Measurements from ENCODE around the gene MBNL3.

The MBNL3 gene

GRCh38 chrX:132488819-132489577 is at the start of gene MBNL3:
Gene MBNL3, minus strand, starts transcription at chrX:132489038. Its CDS starts 49,427 bp downstream, at chrX:132439611.
- DNase-seq: peak; percentile 56

DNA sequence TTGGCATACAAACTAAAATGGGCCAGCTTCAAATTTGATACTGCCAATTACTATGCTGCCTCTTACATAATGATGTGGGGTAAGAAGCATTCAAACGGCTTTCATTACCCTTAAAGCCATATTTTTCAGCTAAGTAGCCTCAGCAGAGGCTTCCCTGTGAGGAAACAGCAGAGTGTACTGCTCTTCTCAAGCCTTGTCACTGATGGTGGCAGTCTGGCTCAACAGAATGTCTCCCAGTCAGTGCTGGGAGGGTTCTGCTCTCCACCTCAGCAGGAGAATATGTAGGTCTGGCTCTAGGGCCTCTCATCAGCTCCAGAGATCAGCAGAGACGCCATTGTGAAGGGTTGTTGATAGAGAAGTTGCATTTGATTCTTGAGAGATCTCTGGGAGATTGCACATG is 44.6 kb upstream of the MBNL3 start:
- no peak for DNase-seq

DNA sequence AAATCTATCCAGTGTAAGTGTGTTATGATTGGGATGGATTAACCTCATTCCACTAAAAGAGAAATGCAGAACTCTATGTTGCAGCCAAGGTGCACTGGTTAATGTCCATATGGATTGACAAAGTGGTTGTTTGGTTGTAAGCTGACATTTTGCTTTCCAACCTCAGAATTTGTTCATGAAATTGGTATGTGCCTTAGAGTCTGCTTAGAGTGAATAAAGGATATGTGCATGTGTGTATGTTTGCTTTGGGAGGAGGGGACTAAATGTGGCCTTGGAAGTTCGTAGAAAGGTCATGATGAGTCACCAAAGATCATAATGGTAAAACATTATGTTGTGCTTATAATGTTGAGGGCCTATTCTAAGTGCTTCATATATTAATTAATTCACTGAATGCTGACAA is 44.1 kb upstream of the MBNL3 start:
- DNase-seq: no peak

DNA sequence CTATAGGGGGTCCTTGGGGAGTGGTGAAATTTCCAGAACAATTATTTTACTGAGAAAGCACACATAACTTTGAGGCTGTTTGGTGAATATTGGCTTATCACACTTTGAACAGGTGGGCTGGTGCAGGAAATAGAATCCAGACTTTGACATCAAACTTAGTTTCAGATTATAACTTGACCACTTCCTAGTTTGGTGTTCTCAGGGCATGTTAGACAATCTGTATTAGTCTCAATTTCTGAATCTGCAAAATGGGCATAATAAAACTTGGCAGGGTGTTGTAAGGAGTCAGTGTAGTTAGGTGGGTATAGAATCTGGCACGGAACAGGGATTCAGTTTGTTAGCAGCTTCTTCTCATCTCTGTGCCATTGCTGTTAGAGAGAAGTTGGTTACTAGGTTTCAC is 43.3 kb upstream of the MBNL3 start:
- DNase-seq: no peak

DNA sequence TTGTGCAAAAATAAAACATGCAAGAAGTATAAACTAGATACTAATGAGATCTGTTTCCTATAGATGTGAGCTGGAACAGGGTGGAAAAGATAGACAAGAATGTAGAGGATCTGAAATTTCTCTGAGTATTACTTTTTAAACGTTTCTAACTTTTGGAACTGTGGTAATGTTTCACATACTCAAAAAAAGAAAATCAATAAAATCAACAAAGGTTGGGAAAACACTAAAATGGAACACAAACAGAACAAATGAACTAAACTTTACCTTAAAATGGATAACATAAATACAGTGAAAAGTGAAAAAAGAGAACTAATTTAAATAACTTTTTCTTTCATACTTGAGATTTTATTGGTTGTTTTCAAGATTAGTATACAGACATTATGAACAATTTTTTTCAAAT is 32.0 kb upstream of the MBNL3 start:
- DNase-seq: no peak

- no peak for DNase-seq
Measured at GRCh38 chrX:132520213-132520612, 31.4 kb upstream of the MBNL3 start.

DNA sequence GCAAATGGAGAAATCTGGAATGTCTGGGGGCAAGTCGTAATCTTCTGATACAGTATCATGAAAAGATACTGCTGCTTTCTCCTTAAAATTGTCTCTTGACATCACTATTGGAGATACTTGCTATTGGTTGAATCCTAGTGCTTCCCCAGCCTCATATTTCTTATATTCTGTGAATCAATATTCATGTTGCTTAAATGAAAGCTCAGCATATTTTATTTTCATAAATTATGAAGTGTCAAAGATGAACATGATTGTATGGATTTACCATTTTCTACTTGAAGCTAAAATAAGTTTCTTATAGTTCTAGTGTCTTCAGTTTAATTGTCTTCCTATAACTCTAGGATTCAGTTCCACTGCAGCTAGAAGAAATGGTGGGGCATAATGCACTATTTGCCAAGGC is 29.6 kb upstream of the MBNL3 start:
- no peak for DNase-seq

- DNase-seq: no peak
Measured at GRCh38 chrX:132508834-132509233, 20.0 kb upstream of the MBNL3 start.

GRCh38 chrX:132505116-132505515 is 16.3 kb upstream of the MBNL3 start:
- DNase-seq: no peak

DNA sequence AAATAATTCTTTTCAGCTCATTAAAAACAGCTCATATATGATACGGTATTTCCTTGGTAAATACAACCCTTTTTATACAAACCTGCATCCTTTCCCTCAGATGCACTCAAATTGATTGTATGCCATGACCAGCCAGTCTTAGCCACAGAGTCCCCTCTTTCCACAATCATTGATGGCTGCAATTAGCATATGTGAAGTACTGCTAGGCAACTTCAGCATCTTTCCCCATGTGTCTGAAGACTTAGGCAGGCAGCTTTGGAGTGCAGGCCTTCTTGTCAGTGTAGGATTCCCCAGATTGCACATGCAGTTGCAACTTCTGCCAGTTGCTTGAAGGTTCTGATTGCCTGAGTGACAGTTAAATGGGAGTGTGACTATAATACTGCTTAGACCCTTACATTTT is 15.6 kb upstream of the MBNL3 start:
- no peak for DNase-seq

DNA sequence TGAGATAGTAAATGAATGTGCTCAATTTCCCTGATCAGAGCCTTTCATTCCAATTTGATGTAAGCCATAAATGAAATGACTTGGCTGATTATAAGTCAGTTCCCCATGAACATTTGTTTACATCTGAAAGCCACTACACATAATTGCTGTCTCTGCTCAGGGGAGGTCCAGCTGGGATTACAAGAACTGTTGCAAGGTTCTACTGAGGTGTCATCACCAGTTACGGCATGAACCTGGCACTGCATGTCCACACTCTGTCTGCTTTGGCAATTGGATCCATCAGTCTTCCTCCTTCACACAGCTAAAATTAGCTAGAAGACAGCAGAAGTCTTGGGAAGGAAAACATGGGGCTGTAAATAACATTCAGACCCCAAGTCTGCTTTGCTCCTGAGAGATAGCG is 12.8 kb upstream of the MBNL3 start:
- DNase-seq: no peak

DNA sequence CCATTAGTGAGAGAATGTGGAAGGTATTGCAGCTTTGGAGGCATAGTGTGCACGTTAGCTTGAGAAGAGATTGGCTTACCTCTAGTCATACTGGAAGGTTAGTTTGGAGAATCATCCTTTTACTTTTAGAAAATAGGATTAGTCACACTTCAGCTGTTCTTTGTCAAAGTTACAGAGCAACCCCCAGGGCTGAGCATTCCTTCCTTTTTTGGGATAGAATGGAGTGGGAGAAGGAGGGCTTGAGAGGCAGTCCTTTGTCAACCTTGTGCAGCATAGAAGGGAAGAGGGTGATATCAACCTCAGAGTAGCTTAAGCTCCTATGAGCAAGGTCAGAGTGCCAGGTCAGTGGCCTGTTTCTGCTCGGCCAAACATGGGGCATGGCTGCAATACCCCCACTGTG is 8.6 kb upstream of the MBNL3 start:
- DNase-seq: no peak

GRCh38 chrX:132493095-132493494 is 4.3 kb upstream of the MBNL3 start:
- no peak for DNase-seq

- no peak for DNase-seq
Measured at GRCh38 chrX:132491191-132491590, 2.4 kb upstream of the MBNL3 start.

DNA sequence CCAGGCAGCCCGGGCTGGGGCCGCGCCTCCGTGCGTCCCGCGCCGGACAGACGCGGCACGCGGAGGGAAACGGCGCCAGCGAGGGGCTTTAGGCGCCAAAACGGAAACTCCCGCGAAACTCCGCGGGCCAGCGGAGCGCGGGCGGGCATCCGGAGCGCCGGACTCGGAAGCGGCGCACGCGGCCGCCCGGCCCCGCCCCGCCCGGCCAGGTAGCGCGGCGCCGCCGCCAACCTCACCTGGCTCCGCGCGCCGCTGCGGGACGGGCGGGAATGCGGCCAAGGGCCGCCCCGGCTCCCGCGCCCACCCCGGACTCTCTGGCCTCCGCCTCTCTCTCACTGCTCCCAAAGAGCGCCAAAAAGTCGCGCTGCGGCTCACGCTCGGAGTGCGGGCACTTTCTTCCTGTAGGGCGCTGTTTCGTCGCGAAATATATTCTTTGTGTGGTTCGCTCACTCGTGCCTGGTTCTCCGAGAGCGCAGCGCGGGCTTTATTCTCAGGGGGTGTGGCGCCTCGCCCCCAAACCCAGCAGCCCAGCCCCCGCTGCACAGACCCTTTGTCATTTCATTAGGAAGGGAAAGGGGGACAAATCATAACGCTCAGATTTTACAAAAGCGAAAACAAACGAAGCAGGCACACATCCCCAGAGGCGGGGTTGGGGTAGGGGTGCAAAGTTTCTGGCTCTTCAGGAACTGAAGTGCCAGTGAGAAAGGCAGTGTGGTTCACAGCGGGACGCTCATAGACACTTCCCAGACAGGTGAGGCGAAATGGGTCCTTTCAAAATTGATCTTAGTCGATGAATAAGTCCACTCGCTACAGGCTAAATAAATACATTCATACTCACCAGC is 961 bp upstream of the MBNL3 start:
- DNase-seq: peak; percentile 26

GRCh38 chrX:132488180-132488705 is 595 bp downstream of the MBNL3 start:
- no peak for DNase-seq

- DNase-seq: no peak
Measured at GRCh38 chrX:132486599-132487178, 2.1 kb downstream of the MBNL3 start.

- no peak for DNase-seq
Measured at GRCh38 chrX:132483951-132484350, 4.9 kb downstream of the MBNL3 start.

DNA sequence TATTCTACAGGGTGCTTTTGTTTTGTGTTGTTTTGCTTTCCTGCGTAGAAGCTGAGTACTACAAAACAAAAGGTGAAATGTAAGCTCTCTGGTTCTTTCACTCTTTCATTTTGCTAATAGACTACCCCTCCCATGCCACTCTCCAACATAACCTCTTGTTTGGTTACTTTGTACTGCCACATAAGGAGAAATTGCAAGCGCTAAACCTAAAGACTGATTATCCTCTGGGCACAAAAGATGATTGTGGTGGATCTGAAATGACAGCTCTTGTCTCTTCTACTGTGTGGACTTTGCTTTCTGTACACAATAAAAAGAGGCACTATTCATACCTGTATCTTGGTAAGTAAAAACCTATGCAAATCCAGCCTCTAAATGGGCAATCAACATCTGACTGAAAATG is 5.3 kb downstream of the MBNL3 start:
- no peak for DNase-seq

DNA sequence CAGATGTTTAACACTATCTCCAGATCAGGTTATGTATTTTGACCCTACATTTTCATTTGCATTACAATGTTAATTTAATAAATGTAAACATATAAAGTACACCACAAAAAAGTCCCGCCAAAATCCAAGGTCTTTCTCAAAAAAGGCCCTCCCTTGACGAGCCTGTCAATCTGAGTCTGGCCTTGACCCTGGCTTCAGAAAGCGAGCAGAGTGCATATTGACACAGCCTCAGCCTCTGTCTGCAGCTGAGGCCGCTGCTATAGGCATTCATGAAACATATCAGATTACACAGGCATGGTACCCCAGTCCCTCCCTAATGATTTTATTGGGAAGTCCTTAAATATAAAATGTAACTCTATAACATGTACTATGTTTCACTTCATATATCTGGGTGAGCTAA is 6.2 kb downstream of the MBNL3 start:
- DNase-seq: no peak

DNA sequence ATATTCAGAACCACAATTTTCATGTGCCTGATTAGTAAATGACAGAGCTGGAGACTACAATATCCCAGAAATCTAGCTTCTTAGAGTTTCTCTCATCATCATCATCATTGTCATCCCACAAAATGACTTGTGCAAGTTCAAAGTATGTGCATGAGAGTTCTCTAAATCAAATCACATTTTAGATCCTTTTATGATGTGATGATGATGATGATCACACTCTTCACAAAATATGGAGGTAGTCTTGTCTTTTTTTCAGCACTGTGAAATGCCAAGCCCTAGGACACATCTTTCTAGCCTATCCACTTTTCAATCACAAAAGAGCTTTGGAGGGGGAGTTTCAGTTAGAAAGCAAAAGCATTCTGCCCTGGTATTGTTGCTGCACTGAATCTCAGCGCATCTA is 7.4 kb downstream of the MBNL3 start:
- DNase-seq: no peak

GRCh38 chrX:132480581-132481203 is 8.1 kb downstream of the MBNL3 start:
- DNase-seq: peak; percentile 14

GRCh38 chrX:132474544-132475248 is 14.1 kb downstream of the MBNL3 start:
- no peak for DNase-seq

Data from stimulated activated naive CD4-positive, alpha-beta T cell treated with Interleukin-2 at 50 U/mL for 16 hours (primary cell).